Testis (tissue), 2 donors: Measurements from ENCODE around the gene LSM3.

Experiments
- POLR2A ChIP-seq: fragments of 450-650 bp; IDR thresholded peaks from one replicate; pipeline ENCODE4 v1.6.1; 2017; ENCODE audit warnings: antibody characterized with exemption, mild to moderate bottlenecking, moderate library complexity
- TF ChIP-seq, protein P1 (sequence below), 3 experiments: fragments of 450-650 bp in 2 of 3; fragments of 200-600 bp in 1 of 3; sonication (generic) in 1 of 3; IDR thresholded peaks; one replicate each; pipeline ENCODE4 v1.5.1; 2016 to 2019; ENCODE audit warnings: antibody characterized with exemption in 3 of 3, mild to moderate bottlenecking in 2 of 3, moderate library complexity in 1 of 3

- TF ChIP-seq, protein P1, sequence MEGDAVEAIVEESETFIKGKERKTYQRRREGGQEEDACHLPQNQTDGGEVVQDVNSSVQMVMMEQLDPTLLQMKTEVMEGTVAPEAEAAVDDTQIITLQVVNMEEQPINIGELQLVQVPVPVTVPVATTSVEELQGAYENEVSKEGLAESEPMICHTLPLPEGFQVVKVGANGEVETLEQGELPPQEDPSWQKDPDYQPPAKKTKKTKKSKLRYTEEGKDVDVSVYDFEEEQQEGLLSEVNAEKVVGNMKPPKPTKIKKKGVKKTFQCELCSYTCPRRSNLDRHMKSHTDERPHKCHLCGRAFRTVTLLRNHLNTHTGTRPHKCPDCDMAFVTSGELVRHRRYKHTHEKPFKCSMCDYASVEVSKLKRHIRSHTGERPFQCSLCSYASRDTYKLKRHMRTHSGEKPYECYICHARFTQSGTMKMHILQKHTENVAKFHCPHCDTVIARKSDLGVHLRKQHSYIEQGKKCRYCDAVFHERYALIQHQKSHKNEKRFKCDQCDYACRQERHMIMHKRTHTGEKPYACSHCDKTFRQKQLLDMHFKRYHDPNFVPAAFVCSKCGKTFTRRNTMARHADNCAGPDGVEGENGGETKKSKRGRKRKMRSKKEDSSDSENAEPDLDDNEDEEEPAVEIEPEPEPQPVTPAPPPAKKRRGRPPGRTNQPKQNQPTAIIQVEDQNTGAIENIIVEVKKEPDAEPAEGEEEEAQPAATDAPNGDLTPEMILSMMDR (IDR thresholded peaks at IDR 0.05): no peak
- TF ChIP-seq POLR2A: no peak
Measured at GRCh38 chr3:14236902-14237301, 58.3 kb downstream of the LSM3 start.
